Left hindlimb (tissue), 1 donor: ENCODE data around the gene SPATA31E1.
"Not testable (repeated sequence)": the region's sequence is repeated elsewhere in the genome, so short reads cannot be mapped to it uniquely, and the experiment has no call there.

Experiments used
- DNase-seq: peaks from one replicate; pipeline ENCODE4 v3.0.0-alpha.2; 2018

SPATA31E1 gene

DNA sequence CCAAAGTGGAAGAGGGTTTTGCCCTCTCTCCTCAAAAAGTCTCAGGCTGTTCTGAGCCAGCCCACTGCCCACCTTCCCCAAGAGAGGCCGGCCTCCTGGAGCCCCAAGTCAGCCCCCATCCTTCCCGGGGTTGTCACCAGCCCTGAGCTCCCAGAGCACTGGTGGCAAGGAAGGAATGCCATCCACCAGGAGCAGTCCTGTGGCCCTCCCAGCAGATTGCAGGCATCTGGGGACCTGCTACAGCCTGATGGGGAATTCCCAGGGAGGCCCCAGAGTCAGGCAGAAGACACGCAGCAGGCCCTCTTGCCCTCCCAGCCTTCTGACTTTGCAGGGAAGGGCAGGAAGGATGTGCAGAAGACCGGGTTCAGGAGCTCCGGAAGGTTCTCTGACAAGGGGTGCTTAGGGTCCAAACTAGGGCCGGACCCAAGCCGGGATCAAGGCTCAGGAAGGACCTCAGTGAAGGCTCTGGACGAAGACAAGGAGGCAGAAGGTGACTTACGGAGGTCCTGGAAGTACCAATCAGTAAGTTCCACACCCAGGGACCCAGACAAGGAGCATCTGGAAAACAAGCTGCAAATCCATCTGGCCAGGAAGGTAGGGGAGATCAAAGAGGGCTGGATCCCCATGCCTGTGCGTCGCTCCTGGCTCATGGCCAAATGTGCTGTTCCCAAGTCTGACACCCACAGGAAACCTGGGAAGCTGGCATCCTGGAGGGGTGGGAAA is 3.7 kb downstream of the SPATA31E1 start:
- no peak for DNase-seq

DNA sequence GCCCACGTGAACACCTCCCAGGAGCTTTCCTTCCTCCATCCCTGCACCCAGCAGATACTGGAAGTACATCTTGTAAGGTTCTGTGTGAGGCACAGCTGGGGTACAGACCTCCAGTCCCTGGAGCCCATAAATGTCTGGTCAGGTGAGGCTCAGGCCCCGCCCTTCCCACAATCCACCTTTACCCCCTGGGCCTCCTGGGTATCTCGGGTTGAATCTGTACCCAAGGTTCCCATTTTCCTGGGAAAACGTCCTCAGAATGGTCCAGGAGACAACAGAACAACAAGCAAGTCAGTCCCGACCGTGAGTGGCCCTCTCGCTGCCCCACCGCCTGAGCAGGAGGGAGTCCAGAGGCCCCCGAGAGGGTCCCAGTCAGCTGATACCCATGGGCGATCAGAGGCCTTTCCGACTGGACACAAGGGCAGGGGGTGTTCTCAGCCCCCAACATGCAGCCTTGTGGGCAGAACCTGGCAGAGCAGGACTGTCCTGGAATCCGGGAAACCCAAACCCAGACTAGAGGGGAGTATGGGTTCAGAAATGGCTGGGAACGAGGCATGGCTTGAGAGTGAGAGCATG is 4.3 kb downstream of the SPATA31E1 start:
- no peak for DNase-seq

GRCh38 chr9:87887661-87888480 is 5.2 kb downstream of the SPATA31E1 start:
- DNase-seq: no peak

GRCh38 chr9:87888501-87888900 is 5.8 kb downstream of the SPATA31E1 start:
- DNase-seq: no peak

GRCh38 chr9:87889065-87889881 is 6.6 kb downstream of the SPATA31E1 start:
- no peak for DNase-seq

- no peak for DNase-seq
Measured at GRCh38 chr9:87889882-87890252, 7.2 kb downstream of the SPATA31E1 start.

DNA sequence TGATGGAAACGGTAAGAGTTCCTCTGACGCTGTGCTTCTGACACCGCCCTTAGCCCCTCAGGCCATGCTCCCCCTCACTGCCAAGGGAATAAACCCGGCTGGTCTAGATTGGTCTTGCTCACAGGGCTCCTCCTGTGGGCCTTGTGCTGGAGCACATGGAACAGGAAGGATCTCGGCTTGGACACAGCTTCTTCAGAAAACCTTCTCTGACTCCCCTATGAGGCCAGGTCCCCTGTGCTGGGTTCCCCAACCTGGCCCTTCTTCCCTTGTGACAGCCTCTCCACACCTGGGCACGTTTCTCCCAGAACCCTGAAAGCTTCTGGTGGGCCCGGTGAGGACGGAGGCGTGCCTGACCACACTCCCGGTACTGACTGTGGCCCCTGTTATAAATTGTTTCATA is 8.2 kb downstream of the SPATA31E1 start:
- no peak for DNase-seq

DNA sequence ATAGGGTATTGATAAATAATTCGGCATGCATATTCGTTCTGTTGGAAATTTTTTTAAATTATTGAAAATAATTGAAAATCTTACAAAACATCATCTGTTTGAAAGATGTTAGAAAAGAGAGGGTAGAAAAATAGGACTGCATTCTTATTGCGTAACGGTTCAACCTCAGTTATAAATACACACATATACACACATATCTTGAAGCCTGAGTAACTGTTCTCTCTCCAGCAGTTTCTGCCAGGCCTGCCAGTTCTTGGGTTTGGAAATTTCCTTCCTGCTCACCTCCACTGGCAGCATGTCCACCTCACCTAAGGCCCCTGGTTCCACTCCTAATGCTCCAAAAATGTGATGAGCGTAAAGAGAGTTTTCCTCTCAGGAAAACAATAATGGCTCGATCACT is 9.1 kb downstream of the SPATA31E1 start:
- no peak for DNase-seq

DNA sequence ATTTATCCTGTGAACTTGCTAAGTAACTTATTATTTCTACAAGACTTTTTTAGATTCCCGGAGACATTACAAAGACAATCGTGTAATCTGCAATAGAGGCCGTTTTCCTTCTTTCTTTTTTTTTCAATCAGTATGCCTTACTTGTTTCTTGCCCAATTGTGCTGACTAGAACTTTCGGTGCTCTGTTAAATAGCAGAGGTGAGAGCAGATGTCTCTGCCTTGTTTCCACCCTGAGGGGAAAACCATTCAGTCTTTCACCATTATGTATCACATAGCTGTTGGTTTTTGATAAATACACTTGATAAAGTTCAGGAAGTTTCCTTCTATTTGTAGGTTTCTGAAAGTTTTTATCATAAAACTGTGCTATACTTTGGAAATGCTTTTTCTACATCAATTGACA is 10.3 kb downstream of the SPATA31E1 start:
- no peak for DNase-seq

- no peak for DNase-seq
Measured at GRCh38 chr9:87894998-87895625, 12.4 kb downstream of the SPATA31E1 start.

GRCh38 chr9:87896891-87897290 is 14.2 kb downstream of the SPATA31E1 start:
- no peak for DNase-seq

GRCh38 chr9:87898151-87898550 is 15.5 kb downstream of the SPATA31E1 start:
- no peak for DNase-seq

GRCh38 chr9:87902371-87902770 is 19.7 kb downstream of the SPATA31E1 start:
- DNase-seq: not testable (repeated sequence)

GRCh38 chr9:87909310-87910041 is 26.8 kb downstream of the SPATA31E1 start:
- DNase-seq: no peak

- no peak for DNase-seq
Measured at GRCh38 chr9:87910821-87911220, 28.1 kb downstream of the SPATA31E1 start.

DNA sequence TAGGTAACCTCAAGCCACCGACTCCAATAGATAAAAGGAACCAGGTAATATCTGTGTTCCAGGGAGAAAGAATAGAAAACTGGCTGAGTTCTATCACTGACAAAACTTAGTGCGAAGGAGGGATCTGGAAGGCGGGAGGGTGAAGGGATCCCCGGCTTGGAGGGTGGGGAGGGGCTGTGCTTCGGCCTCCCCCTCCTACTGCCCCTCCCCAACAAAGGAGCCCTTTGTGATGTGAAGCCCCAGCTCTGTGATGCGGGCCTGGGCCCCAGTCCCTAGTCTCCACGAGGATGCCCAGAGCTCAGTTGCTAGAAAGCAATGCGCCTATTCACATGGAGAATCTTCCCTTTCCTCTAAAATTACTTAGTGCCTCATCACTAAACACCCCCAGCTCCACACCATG is 35.0 kb downstream of the SPATA31E1 start, which contains the start of gene SPATA31C1:
Gene SPATA31C1, plus strand, starts transcription at position 301 of the 400 bp plus-strand sequence.
- not testable (repeated sequence) for DNase-seq

GRCh38 chr9:87919013-87919412 is 36.3 kb downstream of the SPATA31E1 start:
- DNase-seq: not testable (repeated sequence)

DNA sequence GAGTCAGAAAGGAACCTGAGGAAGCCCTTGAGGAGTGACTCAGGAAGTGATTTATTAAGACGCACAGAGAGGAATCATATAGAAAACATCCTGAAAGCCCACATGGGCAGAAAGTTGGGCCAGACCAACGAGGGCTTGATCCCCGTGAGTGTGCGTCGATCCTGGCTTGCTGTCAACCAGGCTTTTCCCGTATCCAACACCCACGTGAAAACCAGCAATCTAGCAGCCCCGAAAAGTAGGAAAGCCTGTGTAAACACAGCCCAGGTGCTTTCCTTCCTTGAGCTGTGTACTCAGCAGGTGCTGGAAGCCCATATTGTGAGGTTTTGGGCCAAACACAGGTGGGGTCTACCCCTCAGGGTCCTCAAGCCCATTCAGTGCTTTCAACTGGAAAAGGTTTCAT is 38.9 kb downstream of the SPATA31E1 start:
- DNase-seq: not testable (repeated sequence)

DNA sequence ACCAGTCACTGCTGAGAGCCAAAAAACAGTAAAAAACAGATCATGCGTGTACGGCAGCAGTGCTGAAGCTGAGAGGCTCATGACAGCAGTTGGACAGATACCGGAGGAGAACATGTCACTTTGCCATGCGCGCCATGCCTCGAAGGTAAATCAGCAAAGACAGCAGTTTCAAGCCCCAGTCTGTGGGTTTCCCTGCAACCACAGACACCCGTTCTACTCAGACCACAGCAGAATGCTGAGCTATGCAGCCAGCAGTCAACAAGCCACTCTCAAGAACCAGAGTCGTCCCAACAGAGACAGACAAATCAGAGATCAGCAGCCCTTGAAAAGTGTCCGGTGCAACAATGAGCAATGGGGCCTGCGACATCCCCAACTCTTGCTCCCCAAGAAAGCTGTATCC is 40.3 kb downstream of the SPATA31E1 start:
- not testable (repeated sequence) for DNase-seq

DNA sequence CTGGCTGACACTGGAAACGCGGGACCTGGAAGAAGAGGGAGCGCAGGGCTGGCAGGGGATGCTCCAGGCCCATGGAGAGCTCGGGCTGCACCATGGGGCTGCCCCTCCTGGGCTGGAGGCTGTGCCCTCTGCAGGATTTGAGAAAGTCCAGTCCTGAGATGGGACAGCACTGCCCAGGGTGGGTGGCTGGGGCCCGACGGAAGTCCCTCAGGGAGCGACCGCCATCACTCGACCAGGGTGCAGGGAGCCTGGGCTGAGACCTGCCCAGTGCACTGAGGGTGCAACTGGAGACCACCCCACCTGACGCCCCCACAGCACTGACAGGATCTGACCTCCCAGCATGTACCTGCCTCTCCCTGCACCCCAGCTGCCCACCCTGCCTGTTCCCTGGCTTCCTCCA is 42.2 kb downstream of the SPATA31E1 start:
- DNase-seq: not testable (repeated sequence)

DNA sequence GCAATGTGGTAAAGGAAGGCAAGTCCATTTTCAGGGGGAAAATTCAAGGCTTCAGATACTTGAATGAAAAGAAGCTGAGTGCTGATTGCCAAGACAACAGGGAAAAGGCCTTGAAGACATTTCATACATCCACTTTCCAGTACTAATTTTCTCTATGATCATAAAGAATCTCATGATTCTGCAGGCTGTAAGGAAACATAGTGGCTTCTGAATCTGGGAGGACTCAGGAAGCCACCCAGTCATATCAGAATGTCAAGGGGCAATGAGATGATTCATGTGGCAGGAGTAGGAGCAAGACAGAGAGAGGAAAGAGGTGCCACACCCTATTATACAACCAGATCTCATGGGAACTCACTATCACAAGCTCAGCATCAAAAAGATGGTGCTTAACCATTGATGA is 46.5 kb downstream of the SPATA31E1 start:
- not testable (repeated sequence) for DNase-seq

DNA sequence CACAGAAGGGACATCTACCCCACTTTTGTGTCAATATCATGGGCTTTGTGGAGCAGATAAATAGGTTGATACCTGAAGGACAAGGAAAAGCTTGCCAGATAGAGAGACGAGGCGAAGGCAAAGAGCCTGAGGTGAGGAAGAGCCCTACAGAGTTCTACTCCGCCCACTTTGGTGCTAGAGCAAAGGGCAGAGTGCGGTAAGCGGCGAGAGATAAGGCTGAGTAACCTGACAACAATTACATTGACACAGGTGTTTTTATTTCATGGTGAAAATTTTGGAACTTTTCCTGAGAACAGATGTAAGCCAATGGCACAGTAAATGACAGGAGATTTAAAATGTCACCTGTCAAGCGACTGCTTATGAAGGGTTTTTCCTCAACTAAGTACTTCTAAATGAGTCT is 51.8 kb downstream of the SPATA31E1 start:
- DNase-seq: not testable (repeated sequence)
